HepG2 (cell line): ENCODE measurements around the gene ZBTB7C. TPM values are rescaled to one million over a fixed set of nuclear protein-coding genes. Genes with fewer than 3 reads are reported as not detected.
A peak's percentile ranks its signal among the peaks of the same experiment; 100 is the strongest.

ENCODE experiments used
- polyA plus RNA-seq, 8 experiments: library from polyadenylated mRNA; depleted of rRNA in 3 of 8; stranded (reverse) in 7 of 8; unstranded in 1 of 8; fragments of >200 nt; fragmentation: Illumina TruSeq in 4 of 8; extraction: Trizol in 4 of 8; gene quantifications; 2 replicates each; pipeline versions ENCODE4 v1.2.1 to v1.2.3, GENCODE V29; 2011 to 2016; ENCODE audit warnings: low read depth in 4 of 8, missing spikeins in 1 of 8, mixed read lengths in 1 of 8; ENCODE audit not compliant: insufficient read depth in 1 of 8
- total RNA-seq, 5 experiments: library from RNA; depleted of rRNA; stranded (reverse); fragments of >200 nt; fragmentation: Illumina TruSeq; extraction: Trizol; gene quantifications; 2 replicates each; pipeline ENCODE4 v1.2.3, GENCODE V29; 2016; ENCODE audit warnings: low read depth in 1 of 5
- TF ChIP-seq, protein P1 (sequence below): sonication (generic); formaldehyde crosslinking; IDR thresholded peaks from 2 replicates; pipeline ENCODE4 v1.4.0; 2020; ENCODE audit warnings: missing genetic modification reagents, borderline replicate concordance
- TF ChIP-seq, protein P2 (sequence below): IDR thresholded peaks from 2 replicates; pipeline ENCODE4 v1.6.1; 2012; ENCODE audit warnings: low read depth, low read length, improper control_type of control experiment
- TF ChIP-seq, protein P3 (sequence below): sonication (generic); formaldehyde crosslinking; IDR thresholded peaks from 2 replicates; pipeline ENCODE4 v1.5.0; 2020; ENCODE audit warnings: mild to moderate bottlenecking, missing genetic modification reagents, moderate library complexity
- TF ChIP-seq, protein P4 (sequence below): sonication (generic); formaldehyde crosslinking; IDR thresholded peaks from 2 replicates; pipeline ENCODE4 v1.4.0; 2020; ENCODE audit warnings: mild to moderate bottlenecking, missing genetic modification reagents, borderline replicate concordance

The ZBTB7C gene
- total and polyA plus RNA-seq, 2 of the 13 experiments (the other 11 are each of a cell fraction or from before 2014, with no cell fraction given) = 0.01 to 0.04 TPM

DNA sequence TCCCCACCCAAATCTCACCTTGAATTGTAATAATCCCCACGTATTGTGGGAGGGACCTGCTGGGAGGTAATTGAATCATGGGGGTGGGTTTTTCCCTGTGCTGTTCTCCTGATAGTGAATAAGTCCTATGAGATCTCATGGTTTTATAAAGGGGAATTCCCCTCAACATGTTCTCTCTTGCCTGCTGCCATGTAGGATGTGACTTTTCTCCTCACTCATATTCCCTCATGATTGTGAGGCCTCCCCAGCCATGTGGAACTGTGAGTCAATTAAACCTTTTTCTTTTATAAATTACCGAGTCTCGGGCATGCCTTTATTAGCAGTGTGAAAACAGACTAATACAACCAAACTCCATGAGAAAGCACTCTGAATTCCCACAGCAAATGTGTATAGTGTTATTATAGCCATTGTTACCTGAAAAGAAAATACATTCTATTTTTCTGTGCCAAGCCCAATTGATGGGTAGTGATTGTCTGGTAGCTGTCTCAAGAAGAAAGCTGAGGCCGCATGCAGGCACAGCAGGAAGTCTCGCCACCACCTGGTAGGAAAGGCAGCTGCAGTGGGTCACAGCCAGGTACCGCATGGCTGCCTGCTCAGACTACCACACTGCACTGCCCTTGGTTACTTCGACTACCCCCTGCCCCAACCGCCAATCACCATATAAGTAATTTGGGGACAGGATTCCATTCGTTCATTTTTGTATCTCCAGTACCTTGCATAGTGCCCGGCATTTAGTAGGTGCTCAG lies 10.3 kb upstream of the ZBTB7C start (continued):
- TF ChIP-seq, protein P1, sequence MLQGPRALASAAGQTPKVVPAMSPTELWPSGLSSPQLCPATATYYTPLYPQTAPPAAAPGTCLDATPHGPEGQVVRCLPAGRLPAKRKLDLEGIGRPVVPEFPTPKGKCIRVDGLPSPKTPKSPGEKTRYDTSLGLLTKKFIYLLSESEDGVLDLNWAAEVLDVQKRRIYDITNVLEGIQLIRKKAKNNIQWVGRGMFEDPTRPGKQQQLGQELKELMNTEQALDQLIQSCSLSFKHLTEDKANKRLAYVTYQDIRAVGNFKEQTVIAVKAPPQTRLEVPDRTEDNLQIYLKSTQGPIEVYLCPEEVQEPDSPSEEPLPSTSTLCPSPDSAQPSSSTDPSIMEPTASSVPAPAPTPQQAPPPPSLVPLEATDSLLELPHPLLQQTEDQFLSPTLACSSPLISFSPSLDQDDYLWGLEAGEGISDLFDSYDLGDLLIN (CRISPR knock-in tag) = no peak
- TF ChIP-seq, protein P2, sequence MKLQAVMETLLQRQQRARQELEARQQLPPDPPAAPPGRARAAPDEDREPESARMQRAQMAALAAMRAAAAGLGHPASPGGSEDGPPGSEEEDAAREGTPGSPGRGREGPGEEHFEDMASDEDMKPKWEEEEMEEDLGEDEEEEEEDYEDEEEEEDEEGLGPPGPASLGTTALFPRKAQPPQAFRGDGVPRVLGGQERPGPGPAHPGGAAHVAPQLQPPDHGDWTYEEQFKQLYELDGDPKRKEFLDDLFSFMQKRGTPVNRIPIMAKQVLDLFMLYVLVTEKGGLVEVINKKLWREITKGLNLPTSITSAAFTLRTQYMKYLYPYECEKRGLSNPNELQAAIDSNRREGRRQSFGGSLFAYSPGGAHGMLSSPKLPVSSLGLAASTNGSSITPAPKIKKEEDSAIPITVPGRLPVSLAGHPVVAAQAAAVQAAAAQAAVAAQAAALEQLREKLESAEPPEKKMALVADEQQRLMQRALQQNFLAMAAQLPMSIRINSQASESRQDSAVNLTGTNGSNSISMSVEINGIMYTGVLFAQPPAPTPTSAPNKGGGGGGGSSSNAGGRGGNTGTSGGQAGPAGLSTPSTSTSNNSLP = no peak
- TF ChIP-seq, protein P3, sequence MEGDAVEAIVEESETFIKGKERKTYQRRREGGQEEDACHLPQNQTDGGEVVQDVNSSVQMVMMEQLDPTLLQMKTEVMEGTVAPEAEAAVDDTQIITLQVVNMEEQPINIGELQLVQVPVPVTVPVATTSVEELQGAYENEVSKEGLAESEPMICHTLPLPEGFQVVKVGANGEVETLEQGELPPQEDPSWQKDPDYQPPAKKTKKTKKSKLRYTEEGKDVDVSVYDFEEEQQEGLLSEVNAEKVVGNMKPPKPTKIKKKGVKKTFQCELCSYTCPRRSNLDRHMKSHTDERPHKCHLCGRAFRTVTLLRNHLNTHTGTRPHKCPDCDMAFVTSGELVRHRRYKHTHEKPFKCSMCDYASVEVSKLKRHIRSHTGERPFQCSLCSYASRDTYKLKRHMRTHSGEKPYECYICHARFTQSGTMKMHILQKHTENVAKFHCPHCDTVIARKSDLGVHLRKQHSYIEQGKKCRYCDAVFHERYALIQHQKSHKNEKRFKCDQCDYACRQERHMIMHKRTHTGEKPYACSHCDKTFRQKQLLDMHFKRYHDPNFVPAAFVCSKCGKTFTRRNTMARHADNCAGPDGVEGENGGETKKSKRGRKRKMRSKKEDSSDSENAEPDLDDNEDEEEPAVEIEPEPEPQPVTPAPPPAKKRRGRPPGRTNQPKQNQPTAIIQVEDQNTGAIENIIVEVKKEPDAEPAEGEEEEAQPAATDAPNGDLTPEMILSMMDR = peak; percentile 34
- TF ChIP-seq, protein P4, sequence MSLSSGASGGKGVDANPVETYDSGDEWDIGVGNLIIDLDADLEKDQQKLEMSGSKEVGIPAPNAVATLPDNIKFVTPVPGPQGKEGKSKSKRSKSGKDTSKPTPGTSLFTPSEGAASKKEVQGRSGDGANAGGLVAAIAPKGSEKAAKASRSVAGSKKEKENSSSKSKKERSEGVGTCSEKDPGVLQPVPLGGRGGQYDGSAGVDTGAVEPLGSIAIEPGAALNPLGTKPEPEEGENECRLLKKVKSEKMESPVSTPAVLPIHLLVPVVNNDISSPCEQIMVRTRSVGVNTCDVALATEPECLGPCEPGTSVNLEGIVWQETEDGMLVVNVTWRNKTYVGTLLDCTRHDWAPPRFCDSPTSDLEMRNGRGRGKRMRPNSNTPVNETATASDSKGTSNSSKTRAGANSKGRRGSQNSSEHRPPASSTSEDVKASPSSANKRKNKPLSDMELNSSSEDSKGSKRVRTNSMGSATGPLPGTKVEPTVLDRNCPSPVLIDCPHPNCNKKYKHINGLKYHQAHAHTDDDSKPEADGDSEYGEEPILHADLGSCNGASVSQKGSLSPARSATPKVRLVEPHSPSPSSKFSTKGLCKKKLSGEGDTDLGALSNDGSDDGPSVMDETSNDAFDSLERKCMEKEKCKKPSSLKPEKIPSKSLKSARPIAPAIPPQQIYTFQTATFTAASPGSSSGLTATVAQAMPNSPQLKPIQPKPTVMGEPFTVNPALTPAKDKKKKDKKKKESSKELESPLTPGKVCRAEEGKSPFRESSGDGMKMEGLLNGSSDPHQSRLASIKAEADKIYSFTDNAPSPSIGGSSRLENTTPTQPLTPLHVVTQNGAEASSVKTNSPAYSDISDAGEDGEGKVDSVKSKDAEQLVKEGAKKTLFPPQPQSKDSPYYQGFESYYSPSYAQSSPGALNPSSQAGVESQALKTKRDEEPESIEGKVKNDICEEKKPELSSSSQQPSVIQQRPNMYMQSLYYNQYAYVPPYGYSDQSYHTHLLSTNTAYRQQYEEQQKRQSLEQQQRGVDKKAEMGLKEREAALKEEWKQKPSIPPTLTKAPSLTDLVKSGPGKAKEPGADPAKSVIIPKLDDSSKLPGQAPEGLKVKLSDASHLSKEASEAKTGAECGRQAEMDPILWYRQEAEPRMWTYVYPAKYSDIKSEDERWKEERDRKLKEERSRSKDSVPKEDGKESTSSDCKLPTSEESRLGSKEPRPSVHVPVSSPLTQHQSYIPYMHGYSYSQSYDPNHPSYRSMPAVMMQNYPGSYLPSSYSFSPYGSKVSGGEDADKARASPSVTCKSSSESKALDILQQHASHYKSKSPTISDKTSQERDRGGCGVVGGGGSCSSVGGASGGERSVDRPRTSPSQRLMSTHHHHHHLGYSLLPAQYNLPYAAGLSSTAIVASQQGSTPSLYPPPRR (CRISPR knock-in tag) = no peak
